NT2/D1 (cell line): ENCODE results near the gene BTBD1.

Experiments used
- SUZ12 ChIP-seq: IDR thresholded peaks from 2 replicates; pipeline ENCODE4 v1.6.1; 2011; ENCODE audit not compliant: insufficient read length, insufficient read depth; ENCODE audit errors: extremely low read depth
- YY1 ChIP-seq: IDR thresholded peaks from 2 replicates; pipeline ENCODE4 v1.6.1; 2011; ENCODE audit not compliant: insufficient read length, insufficient read depth
- ZNF274 ChIP-seq: IDR thresholded peaks from 2 replicates; pipeline ENCODE4 v1.6.1; 2011; ENCODE audit warnings: mild to moderate bottlenecking, low read depth, low read length

DNA sequence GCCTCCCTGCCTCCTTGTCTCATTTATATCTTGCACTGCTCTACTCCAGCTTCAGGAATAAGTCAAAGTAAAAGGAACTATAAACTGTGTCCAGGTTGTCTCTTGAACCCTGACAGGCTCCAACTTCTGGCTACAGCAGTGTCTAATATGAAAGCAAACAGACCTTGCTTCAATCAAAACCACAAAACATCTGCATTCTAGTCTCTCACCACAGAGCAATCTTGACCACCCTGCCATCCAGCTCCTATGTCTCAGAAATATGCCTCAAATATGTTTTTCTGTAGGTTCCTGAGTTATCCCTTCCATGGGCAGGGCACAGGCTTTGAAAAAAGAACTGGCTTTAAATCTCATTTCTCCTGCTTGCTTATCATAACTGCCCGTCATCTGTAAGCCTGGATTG is 94.1 kb downstream of the BTBD1 start:
- TF ChIP-seq YY1 (no peak), ZNF274 (no peak), SUZ12 (no peak)
